GM12872 (cell line): Measurements from ENCODE around the gene TRA2B.

Experiments
- TF ChIP-seq, protein P1 (sequence below): IDR thresholded peaks from 3 replicates; pipeline ENCODE4 v1.5.1; 2011; ENCODE audit warnings: low read depth, mild to moderate bottlenecking, low read length, moderate library complexity; ENCODE audit not compliant: insufficient read depth

The TRA2B gene

GRCh38 chr3:185936814-185937688, 763 bp downstream of the TRA2B start:
- TF ChIP-seq, protein P1, sequence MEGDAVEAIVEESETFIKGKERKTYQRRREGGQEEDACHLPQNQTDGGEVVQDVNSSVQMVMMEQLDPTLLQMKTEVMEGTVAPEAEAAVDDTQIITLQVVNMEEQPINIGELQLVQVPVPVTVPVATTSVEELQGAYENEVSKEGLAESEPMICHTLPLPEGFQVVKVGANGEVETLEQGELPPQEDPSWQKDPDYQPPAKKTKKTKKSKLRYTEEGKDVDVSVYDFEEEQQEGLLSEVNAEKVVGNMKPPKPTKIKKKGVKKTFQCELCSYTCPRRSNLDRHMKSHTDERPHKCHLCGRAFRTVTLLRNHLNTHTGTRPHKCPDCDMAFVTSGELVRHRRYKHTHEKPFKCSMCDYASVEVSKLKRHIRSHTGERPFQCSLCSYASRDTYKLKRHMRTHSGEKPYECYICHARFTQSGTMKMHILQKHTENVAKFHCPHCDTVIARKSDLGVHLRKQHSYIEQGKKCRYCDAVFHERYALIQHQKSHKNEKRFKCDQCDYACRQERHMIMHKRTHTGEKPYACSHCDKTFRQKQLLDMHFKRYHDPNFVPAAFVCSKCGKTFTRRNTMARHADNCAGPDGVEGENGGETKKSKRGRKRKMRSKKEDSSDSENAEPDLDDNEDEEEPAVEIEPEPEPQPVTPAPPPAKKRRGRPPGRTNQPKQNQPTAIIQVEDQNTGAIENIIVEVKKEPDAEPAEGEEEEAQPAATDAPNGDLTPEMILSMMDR: no peak

GRCh38 chr3:185936273-185936629, 1.6 kb downstream of the TRA2B start:
- TF ChIP-seq, protein P1: no peak

DNA sequence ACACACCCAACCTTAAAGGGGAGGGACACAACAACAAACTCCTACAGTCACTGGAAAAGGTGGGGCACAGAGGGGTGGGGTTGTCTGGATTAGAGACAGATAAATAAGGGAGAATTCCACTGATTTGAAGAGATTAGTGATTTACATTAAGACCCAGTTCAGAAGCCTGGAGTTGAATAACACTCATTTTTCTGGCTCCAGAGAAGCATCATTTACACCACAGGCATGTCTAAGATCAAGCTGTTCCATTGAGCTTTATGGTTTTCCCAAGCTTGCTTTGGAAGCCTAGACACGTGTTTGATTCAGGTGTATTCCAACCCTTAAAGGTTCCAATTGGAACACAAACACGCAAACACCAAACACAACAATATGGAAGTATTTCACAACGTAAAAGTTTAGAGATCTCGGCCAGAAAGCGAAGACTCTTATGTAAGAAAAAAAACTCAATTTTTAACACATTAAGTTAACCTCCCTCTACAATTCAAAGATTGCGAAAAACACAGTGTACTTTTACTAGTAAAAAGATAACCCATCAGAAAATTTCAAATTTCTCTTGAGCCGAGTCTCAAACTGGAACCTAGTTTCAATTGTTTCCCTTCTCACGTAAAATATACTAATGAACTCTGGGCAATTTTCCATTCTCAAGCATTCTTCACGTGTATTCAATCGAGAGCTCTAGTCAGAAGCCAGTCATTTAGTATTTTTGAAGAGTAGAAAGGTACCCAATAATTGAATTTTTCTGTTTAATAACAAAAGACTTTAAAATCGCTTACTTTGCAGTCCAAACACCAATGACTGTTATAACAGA, 2.1 kb downstream of the TRA2B start:
- TF ChIP-seq, protein P1: no peak

DNA sequence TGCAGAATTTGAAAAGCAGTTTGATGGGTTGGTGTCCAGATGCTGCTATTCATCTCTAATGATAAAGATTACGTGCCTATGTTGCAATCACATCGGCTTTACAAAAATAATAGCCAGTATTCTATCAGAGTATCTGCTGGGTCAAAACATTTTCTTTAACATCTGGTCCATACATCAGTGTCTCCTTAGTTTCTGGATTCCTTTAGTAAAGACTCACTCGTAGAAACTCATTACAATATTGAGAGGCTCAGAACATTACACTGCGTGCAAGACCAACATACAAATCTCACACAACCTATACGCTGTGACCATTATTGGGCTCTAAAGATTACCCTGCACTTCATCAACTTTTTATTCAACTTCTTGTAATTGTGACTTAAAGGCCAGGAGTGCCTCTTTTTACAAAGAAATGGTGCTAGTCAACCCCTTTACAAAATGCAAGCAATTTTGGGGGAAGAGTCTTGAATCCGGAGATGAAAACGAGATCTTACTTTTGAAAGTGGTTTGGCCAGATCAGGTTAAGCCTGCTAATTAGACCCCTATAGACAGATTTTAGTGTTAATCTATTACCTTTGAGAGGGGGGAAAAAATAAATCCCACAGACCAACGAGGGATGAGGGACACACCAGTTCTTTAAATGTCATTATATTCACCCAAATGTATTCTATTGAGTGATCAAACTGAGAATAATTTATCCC, 2.9 kb downstream of the TRA2B start:
- TF ChIP-seq, protein P1: no peak

- TF ChIP-seq, protein P1: no peak
Observed at GRCh38 chr3:185934174-185934557, 3.6 kb downstream of the TRA2B start.

GRCh38 chr3:185933374-185934173, 4.2 kb downstream of the TRA2B start:
- TF ChIP-seq, protein P1: no peak
